Upper lobe of left lung (tissue), 6 donors: ENCODE data around the gene NDUFB4. TPM values are rescaled to one million over a fixed set of nuclear protein-coding genes. Genes with fewer than 3 reads are reported as not detected.

ENCODE experiments used
- ATAC-seq, 2 donors: fragments of 200-7000 bp; cut with Tn5 transposase; one replicate each; pipeline ENCODE4 v1.9.1; 2022; ENCODE audit warnings: mild to moderate bottlenecking in 2 of 2, moderate library complexity in 2 of 2; ENCODE audit not compliant: low FRiP score in 2 of 2
- DNase-seq, 2 donors: peaks; one replicate each; pipeline ENCODE4 v3.0.0-alpha.2; 2019 to 2020
- H3K27ac ChIP-seq, 4 donors: fragments of 200-600 bp; sonication (generic); one replicate each; pipeline ENCODE4 v1.5.1; 2016 to 2019
- H3K27me3 ChIP-seq, 4 donors: fragments of 200-600 bp; sonication (generic); one replicate each; pipeline ENCODE4 v1.5.1; 2017 to 2019
- H3K36me3 ChIP-seq, 4 donors: fragments of 200-600 bp; sonication (generic); one replicate each; pipeline ENCODE4 v1.5.1; 2016 to 2019
- H3K4me1 ChIP-seq, 4 donors: fragments of 200-600 bp; sonication (generic); one replicate each; pipeline ENCODE4 v1.5.1; 2018 to 2019
- H3K4me3 ChIP-seq, 4 donors: fragments of 200-600 bp; sonication (generic); one replicate each; pipeline ENCODE4 v1.5.1; 2017 to 2019; ENCODE audit warnings: mild to moderate bottlenecking in 2 of 4, moderate library complexity in 1 of 4
- H3K9me3 ChIP-seq, 4 donors: fragments of 200-600 bp; sonication (generic); one replicate each; pipeline ENCODE4 v1.5.1; 2018 to 2019
- EP300 ChIP-seq, 4 donors: sonication (generic); formaldehyde crosslinking; IDR thresholded peaks; one replicate each; pipeline ENCODE4 v1.5.1; 2017; ENCODE audit warnings: antibody characterized with exemption in 4 of 4, control low read depth in 2 of 4
- POLR2A ChIP-seq, 4 donors: fragments of 450-650 bp; IDR thresholded peaks; one replicate each; pipeline ENCODE4 v1.5.1; 2016 to 2017; ENCODE audit warnings: antibody characterized with exemption in 4 of 4, mild to moderate bottlenecking in 2 of 4
- POLR2AphosphoS5 ChIP-seq, 2 donors: sonication (generic); formaldehyde crosslinking; IDR thresholded peaks; one replicate each; pipeline ENCODE4 v1.5.1; 2017; ENCODE audit warnings: antibody characterized with exemption in 2 of 2
- WGBS, 2 donors: methylation state at CpG; one replicate each; pipeline ENCODE4 v1.1.5; 2017 to 2018; 5-methylcytosine and 5-hydroxymethylcytosine counted together
- total RNA-seq, 6 donors: library from RNA; depleted of rRNA in 4 of 6; stranded (reverse); fragments of >200 nt in 4 of 6; gene quantifications; one replicate each; pipeline versions ENCODE4 v1.1.0 to v1.2.1, GENCODE V29; 2016 to 2021
- TF ChIP-seq, protein P1 (sequence below), 6 experiments: fragments of 450-650 bp in 4 of 6; fragments of 200-600 bp in 2 of 6; sonication (generic) in 2 of 6; IDR thresholded peaks; one replicate each; pipeline ENCODE4 v1.5.1; 2016 to 2019; ENCODE audit warnings: antibody characterized with exemption in 6 of 6
- donor health status: DM: no; HTN: no; CAD: no; lungs with moderate emphysema.
- donor health status: DM: no; HTN: yes; CAD: no; lungs with severe emphysema.

The NDUFB4 gene
- total RNA-seq, 6 donors from 2014 or later: 29.2 to 105 (median 79.4) TPM

GRCh38 chr3:120597445-120598049, 1.4 kb downstream of the NDUFB4 start:
- no peaks in the 10 kb centered on the region for H3K27me3 ChIP-seq
- peak overlapping the region in 3 of 4 donors; percentile 71 to 90 (median 74) for H3K4me3 ChIP-seq
- H3K9me3 ChIP-seq: no peaks in the 10 kb centered on the region
- peak overlapping the region in 1 of 4 donors; percentile 95 for H3K27ac ChIP-seq
- WGBS, 2 donors: 30 to 39% methylated on average over 1 of the region's 1 CpG
- no peak for DNase-seq
- ATAC-seq: no peak
- peaks cover 9 to 37% (median 21%) of the 10 kb centered on the region in 4 donors for H3K36me3 ChIP-seq
- TF ChIP-seq POLR2A (IDR thresholded peaks at IDR 0.05) (no peak), EP300 (IDR thresholded peaks at IDR 0.05) (no peak), POLR2AphosphoS5 (IDR thresholded peaks at IDR 0.05) (no peak)
- TF ChIP-seq, protein P1, sequence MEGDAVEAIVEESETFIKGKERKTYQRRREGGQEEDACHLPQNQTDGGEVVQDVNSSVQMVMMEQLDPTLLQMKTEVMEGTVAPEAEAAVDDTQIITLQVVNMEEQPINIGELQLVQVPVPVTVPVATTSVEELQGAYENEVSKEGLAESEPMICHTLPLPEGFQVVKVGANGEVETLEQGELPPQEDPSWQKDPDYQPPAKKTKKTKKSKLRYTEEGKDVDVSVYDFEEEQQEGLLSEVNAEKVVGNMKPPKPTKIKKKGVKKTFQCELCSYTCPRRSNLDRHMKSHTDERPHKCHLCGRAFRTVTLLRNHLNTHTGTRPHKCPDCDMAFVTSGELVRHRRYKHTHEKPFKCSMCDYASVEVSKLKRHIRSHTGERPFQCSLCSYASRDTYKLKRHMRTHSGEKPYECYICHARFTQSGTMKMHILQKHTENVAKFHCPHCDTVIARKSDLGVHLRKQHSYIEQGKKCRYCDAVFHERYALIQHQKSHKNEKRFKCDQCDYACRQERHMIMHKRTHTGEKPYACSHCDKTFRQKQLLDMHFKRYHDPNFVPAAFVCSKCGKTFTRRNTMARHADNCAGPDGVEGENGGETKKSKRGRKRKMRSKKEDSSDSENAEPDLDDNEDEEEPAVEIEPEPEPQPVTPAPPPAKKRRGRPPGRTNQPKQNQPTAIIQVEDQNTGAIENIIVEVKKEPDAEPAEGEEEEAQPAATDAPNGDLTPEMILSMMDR (IDR thresholded peaks at IDR 0.05): no peak
- peaks cover 29 to 30% (median 30%) of the 10 kb centered on the region in 4 donors for H3K4me1 ChIP-seq

DNA sequence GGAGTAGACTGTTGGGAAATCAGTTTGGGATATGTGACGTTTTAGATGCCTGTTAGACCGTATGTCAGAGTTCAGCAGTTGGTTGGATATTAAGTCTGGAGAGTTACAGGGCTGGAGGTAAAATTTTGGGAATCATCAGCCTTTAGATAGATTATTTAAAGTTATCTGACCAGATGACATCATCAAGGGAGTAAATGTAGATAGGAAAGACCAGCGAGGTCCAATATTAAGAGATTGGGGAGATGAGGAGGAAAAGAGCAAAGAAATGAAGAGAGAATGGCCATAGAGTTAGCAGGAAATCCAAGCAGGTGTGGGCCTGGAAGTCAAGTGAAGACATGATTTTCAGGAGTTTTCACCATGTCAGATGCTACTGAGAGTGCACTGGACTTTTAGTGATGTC, 3.1 kb downstream of the NDUFB4 start:
- Histone ChIP-seq H3K4me1 (peaks cover 29 to 30% (median 30%) of the 10 kb centered on the region in 4 donors), H3K4me3 (no peak overlapping the region), H3K27me3 (no peaks in the 10 kb centered on the region), H3K9me3 (no peaks in the 10 kb centered on the region), H3K36me3 (peaks cover 12 to 53% (median 27%) of the 10 kb centered on the region in 4 donors), H3K27ac (peak overlapping the region in 1 of 4 donors; percentile 40)
- 79 to 84% methylated on average over 3 of the region's 3 CpGs for WGBS, 2 donors
- ATAC-seq: no peak
- no peak for DNase-seq
- TF ChIP-seq, protein P1 (IDR thresholded peaks at IDR 0.05): no peak
- TF ChIP-seq POLR2A (IDR thresholded peaks at IDR 0.05) (no peak), EP300 (IDR thresholded peaks at IDR 0.05) (no peak), POLR2AphosphoS5 (IDR thresholded peaks at IDR 0.05) (no peak)

DNA sequence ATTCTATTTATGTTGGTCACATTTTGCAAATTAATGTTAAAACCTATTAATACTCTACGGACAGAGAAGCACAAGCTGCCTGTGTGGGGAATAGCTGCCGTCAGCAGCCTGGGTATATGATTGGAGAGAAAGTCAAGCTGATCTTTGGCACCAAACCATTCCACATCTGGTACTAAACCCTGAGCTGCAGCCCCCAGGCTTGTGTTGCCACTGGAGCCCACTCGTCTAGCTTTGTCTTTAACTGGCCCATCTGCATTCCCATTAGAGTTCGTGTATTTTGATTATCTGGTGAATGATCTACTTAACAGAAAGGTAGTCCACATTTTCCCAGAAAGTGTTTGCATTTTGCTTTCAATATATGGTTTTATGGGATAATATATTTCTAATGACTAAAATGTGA, 5.4 kb downstream of the NDUFB4 start:
- H3K27ac ChIP-seq: peak overlapping the region in 1 of 4 donors; percentile 35
- H3K4me3 ChIP-seq: no peak overlapping the region
- H3K27me3 ChIP-seq: no peaks in the 10 kb centered on the region
- H3K9me3 ChIP-seq: no peaks in the 10 kb centered on the region
- peaks cover 29 to 30% (median 30%) of the 10 kb centered on the region in 4 donors for H3K4me1 ChIP-seq
- no peak for ATAC-seq
- TF ChIP-seq EP300 (IDR thresholded peaks at IDR 0.05) (no peak), POLR2A (IDR thresholded peaks at IDR 0.05) (no peak), POLR2AphosphoS5 (IDR thresholded peaks at IDR 0.05) (no peak)
- TF ChIP-seq, protein P1 (IDR thresholded peaks at IDR 0.05): no peak
- 64 to 71% methylated on average over 4 of the region's 4 CpGs for WGBS, 2 donors
- no peak for DNase-seq
- peaks cover 12 to 53% (median 27%) of the 10 kb centered on the region in 4 donors for H3K36me3 ChIP-seq

DNA sequence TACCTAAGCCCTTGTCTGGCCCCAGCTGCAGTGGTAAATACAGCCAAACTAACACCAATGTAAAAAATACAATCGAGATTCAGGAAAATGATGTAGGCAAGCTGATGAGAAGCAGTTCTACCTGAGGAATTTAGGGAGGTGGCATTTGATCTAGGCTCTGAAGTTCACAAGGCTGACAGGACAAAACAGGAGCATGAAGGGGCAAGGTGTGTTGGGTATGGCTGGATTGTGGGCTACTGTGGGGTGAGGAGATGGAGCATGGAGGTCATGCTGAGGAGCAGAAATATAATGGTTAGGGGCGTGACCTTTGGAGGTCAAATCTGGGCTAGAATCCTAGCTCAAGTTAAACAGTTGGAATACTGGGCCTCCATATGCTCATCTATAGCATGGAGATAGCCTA, 6.5 kb downstream of the NDUFB4 start:
- WGBS, 2 donors: 89 to 97% methylated on average over 2 of the region's 2 CpGs
- no peaks in the 10 kb centered on the region for H3K27me3 ChIP-seq
- DNase-seq: no peak
- H3K9me3 ChIP-seq: no peaks in the 10 kb centered on the region
- H3K4me1 ChIP-seq: peaks cover 21 to 23% (median 22%) of the 10 kb centered on the region in 4 donors
- ATAC-seq: no peak
- no peak overlapping the region for H3K4me3 ChIP-seq
- peaks cover 12 to 53% (median 27%) of the 10 kb centered on the region in 4 donors for H3K36me3 ChIP-seq
- no peak overlapping the region for H3K27ac ChIP-seq
- no peak for TF ChIP-seq POLR2AphosphoS5 (IDR thresholded peaks at IDR 0.05)
- TF ChIP-seq, protein P1 (IDR thresholded peaks at IDR 0.05): no peak
- no peak for TF ChIP-seq EP300 (IDR thresholded peaks at IDR 0.05)
- TF ChIP-seq POLR2A (IDR thresholded peaks at IDR 0.05): no peak

- peaks cover 12 to 42% (median 18%) of the 10 kb centered on the region in 4 donors for H3K36me3 ChIP-seq
- peaks cover 5 to 7% (median 6%) of the 10 kb centered on the region in 4 donors for H3K4me1 ChIP-seq
- H3K4me3 ChIP-seq: no peak overlapping the region
- H3K27ac ChIP-seq: no peak overlapping the region
- ATAC-seq (no peak), DNase-seq (no peak)
- no peaks in the 10 kb centered on the region for H3K27me3 ChIP-seq
- H3K9me3 ChIP-seq: no peaks in the 10 kb centered on the region
- TF ChIP-seq, protein P1 (IDR thresholded peaks at IDR 0.05): no peak
- no peak for TF ChIP-seq EP300 (IDR thresholded peaks at IDR 0.05)
- no peak for TF ChIP-seq POLR2A (IDR thresholded peaks at IDR 0.05)
- TF ChIP-seq POLR2AphosphoS5 (IDR thresholded peaks at IDR 0.05): no peak
Observed at GRCh38 chr3:120604382-120604781, 8.2 kb downstream of the NDUFB4 start.
